GM04504 (cell line): ENCODE results near the gene RPP25L.
A peak's percentile ranks its signal among the peaks of the same experiment; 100 is the strongest.

Experiments
- DNase-seq: peaks from one replicate; pipeline ENCODE4 v3.0.0-alpha.2; 2012; ENCODE audit warnings: low read depth

RPP25L gene

DNA sequence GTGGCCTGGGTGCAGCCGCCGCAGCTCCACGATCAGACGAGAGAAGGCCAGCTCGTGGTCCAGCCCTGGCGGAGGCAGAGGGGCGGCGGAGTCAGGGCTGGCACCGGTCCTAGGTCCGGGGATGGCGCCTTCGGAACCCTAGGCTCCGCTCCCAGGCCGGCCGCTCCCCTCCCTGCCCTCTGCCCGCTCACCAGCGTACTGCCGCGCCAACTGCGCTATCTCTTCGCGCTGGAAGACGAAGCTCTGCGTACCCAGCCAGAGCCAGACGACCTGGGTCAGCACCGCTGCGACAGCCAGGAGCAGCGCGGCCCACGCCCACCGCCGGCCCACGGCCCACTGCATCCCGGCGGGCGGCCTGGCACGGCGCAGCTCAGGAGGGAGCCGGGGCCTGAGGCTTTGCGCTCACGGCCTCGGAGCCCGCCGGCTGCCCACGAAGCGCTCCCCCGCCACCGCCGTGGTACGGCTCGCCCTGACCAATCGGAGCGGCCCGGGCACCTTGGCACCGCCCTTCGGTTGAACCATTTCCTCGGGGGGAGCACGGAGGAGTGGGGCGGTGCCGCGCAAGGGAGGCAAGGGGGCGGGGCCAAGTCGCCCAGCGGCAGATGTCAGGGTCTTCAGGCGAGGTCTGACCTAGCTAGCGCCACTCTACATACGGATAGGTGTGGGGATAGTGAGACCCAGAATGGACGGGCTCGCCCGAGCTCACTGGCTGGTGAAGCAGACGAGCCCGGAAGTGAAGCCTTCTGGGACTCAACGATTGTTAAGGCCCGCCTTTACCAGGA lies 25.6 kb upstream of the RPP25L start, which contains the start of gene SIGMAR1:
Gene SIGMAR1, minus strand, starts transcription at position 432 of the 782 bp plus-strand sequence. Its CDS starts 90 bp downstream, at position 342.
- peak; percentile 86 for DNase-seq

DNA sequence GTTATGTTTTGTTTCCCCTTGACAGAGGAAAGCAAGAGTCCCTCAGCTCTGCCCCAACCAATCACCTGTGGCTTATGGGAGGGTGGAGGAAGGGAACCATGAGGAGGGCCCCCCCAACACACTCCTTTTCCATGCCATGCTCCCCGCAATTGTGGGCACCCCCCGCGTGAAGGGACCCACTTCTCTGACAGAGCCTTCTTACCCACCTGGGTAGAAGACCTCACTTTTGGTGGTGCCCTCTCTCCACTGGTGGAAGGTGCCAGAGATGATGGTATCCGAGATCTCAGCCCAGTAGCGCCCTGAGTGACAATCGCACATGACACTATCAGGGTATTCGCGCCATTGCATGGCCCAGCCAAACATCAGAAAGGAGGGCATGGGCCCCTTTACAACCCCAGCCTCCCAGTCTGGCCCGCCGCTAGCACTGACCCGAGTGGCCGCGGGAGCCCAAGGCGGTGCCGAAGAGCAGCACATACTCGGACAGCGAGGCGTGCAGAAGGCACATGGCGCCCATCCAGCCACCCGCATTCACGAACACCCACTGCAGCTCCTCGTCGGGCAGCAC lies 25.0 kb upstream of the RPP25L start:
- DNase-seq = no peak

DNA sequence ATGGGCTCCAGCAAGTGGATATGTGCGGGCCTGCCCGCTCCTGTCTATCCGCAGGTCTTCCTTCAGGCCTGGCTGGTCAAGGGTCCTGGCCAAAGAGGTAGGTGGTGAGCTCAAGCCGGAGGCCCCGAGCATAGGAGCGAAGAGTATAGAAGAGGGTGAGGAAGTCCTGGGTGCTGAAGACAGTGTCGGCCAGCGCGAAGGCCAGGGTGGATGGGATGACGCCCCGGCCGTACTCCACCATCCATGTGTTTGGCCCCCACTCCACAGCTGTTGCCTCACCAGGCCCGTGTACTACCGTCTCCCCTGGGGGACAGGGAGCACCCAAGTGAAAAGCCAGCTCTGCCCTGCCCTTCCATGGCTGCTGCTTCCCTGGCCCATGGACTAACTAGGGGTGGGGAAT lies 23.7 kb upstream of the RPP25L start:
- no peak for DNase-seq

DNA sequence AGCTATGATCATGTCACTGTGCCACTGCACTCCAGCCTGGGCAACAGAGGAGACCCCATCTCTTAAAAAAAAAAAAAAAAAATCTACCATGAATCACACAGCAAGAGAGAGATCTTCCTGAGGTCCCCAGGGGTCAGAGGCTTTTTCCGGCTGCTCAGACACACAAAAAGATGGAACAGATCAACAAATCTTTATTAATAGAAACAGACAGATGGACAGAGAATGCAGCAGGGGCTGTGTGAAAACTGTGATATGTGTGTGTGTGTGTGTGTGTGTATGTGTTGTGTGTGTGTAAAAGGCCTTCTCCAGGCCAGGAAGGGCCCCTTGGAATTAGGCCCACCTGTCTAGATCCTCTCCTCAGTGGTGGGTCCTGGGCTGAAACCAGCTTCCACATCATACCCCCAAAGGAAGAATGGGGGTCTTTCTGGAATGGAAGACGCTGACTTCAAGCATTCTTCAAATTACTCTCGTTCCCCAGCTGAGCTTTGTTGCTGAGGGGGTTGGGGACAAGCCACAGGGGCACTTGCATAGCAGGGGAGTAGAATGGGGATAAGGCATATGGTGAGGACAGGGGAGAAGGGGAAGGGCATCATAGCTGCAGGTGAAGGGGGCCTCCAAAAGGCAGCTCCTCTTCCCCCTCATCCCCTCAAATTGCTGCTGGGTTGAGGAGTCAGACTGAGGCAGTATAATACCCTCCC lies 22.8 kb upstream of the RPP25L start:
- no peak for DNase-seq

DNA sequence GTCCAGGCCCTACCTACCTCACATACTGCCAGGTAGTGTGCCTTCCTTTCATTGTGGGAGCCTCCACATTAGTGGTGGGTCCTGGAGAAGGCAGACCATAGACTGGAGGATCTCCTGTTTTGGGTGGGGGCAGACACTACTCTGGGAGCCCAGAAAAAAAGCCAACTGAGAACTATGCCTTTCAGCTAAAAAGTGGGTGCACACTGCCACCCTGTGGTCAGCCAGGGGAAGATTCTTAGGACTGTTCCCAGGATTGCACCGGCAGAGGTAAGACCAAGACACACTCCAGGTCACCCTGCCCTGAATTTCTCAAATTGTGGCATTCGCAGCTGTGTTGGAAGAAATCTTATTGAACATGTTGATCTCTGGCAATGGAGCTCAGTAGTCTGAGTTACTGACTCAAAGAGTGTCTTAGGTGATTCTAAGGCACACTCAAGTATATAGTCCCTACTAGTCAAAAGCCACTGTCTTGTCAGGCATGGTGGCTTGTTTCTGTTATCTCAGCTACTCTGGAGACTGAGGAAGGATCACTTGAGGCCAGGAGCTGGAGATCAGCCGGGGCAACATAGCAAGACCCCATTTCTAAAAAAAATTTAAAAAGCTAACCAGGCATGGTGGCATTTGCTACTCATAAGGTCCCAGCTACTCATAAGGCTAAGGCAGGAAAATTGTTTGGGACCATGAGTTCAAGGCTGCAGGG lies 22.1 kb upstream of the RPP25L start:
- DNase-seq = no peak

DNA sequence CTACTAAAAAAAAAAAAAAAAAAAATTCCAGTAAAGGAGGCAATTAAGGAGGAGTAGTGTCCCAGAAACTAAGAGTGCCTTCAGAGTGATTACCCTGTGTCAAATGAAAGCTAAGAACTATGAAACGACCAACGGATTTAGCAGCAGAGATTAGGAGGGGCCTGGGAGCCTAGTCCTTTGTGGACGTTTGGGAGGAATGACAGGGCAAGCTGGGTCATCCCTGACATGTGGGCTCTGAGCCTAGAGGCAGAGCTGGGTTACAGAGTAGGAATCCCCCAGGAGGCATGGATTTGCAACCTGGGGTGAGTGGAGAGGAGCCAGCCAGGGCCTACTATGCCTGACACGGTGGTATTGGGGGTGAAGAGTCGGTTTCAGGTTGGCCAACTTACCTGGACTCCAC lies 21.3 kb upstream of the RPP25L start:
- DNase-seq = no peak

DNA sequence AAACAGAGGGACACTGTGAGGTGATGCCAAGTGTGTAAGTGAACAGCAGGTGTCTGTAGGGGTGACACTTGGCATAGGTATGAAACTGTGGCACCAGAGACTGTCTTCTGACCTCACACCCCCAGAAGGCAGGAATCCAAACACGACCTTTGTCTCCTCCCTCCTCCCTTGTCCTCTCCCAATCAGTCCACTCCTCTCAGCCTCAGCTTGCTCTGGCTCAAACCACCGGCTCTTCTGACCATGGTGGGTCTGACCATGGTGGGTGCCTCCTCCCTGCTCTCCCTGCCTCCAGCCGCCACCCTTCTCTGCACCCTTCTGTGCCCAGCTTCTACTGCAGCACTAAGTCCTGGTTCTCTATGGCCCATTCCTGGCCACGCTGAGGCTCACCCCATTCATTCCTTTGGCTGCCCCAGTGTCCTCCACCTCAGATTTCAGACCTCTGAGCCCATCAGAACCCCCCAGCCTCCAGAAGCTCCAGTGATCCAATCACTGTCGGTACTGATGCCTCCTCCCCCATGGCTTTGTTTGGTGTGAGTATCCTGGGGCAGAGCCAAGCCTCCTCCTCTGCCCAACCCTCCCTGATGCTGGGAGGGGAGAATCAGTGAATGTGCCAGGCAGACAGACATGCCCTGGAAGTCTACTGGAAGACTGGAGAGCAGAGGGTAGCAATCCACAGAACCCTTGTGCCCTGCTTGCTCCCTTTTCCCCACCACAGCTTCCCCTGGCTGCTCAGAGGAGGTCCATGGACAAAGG lies 18.7 kb upstream of the RPP25L start:
- DNase-seq = no peak

DNA sequence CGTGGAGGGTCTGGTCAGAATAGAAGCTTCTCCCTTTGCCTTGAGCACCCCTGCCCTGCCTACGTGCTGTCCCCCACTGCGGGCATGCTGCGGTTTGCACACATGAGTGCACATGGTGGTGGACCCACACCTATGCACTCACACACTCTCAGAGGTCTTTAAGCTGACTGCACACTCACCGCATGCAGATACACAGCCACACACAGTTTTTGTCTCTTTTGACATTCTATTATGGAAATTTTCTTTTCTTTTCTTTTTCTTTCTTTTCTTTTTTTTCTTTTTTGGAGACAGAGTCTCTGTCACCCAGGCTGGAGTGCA lies 17.6 kb upstream of the RPP25L start:
- DNase-seq = no peak

DNA sequence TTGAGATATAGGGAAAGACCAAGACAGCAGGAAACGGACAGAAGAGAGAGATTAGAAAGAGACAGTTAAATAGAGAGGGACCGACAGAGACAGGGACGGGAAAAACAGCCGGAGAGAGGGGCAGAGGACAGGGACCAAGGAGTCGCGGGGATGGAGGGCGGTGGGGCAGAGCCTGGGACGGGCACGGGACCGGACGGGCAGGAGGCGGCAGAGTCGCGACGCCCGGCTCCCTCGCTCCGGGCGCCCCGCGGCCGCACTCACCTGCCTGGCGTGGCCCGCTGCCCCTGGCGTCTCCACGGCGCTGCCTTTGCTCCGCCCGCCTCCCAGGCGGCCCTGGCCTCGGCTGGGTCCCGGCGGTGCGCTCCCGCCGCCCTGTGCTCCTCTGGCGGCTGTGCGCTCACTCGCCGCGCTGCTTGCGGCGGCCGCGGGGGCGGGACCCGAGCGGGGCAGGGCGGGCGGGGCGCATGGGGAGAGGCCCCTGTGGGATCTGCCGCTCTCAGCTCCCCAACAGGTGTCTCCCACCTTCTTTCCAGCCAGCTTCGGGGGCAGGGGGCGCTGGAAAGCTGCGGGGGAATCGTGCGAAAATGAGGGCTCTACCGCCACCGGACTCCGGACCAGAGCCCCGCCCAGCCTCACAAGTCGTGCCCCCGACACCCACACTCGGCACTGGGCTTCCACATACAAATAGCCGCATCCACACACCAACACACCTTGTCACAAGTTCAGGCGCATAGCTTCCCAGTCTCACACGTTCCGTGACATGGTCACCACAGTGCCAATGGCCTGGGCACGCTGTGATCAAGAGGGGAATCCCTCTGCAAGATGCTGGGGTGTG lies 17.0 kb upstream of the RPP25L start, which contains the start of gene ARID3C:
Gene ARID3C, minus strand, starts transcription at position 411 of the 835 bp plus-strand sequence. CDS start 1,052 bp downstream, outside the sequence.
- DNase-seq = no peak

DNA sequence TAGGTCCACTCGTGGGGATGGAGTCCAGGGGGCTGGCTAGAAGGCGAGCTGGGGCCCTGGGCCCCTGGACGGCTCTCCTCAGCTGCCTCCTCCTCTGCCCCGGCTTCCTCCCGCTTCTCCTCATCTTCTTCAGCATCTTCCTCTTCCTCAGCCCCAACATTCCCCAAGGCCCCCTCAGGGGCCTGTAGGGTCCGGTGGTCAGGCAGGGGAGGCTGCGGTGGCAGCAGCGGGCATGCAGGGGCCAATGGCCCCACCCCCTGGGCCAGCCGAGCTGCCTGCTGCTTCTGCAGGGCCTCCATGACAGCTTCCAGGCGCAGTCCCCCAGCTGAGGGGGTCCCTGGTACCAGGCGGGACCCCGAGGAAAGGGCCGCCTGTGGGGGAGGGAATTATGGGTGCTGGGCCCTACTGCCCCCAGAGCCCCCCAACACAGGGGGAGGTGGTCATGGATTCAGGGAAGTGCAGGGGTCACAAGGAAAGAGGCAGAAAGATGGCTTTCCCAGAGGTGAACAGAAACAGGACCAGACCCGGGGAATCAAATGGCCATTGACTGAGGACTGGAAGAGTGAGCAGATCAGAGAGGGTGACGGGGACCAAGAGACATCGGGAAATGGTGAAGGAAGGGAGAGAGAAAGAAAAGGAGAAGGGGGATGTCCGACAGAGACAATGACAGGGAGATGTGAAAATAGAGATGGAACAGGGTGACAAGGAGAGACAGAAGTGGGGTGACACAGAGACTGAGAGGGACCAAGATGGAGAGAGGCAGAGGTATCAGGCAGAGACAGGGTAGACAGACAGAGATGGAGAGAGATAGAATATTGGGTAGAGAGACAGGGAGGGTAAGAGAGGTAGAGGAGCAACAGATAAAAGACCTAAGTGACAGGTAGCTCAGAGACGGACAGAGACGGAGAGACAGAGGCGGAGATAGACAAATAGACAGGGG lies 16.1 kb upstream of the RPP25L start:
- DNase-seq = no peak

DNA sequence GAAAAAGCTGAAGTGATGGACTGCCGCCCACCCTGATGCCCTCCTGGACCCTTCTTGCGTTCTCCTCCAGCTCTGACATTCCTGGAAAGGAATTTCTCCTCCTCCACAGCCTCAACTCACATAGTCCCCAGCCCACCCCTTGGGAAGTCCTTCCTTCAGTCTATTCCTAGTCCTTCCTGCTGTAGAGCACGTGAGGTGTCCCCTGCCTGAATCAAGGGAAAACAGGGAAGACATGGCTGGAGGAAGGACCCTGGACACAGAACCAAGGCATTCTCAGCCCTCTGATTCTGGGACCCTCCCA lies 13.2 kb upstream of the RPP25L start:
- DNase-seq = no peak

DNA sequence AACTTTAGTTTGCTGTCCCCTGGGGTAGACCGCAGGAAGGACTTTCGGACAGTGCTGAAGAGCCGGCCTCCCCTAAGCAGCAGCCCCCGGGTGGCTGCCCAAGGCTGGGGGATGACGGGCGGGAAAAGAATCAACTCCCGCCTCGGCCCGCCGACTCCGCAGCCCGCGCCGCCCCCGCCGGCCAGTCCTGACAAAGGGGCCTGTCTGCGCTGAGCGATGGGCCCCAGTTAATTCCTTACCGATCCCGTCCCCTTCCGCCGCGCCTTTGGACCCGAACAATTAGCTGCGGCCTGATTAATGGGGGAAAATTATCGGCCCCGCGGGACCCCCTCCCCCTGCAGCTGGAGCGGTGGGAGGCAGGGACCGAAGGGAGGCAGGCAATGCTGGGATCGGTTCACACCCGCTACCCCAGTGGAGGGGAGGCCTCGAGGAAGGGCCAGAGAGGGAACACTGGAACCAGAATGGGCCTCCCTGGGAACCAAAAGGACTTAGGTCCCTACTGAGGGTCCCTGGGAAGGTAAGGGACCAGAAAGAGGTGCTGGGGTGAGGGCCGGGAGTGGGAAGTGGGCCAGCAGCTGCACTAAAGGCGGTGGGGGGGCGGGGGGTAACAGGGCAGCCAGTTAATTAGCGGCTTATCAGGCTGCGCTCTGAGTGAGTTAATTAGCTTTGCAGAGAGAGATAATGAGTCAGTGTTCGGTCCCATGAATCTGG lies 12.7 kb upstream of the RPP25L start:
- DNase-seq = no peak

DNA sequence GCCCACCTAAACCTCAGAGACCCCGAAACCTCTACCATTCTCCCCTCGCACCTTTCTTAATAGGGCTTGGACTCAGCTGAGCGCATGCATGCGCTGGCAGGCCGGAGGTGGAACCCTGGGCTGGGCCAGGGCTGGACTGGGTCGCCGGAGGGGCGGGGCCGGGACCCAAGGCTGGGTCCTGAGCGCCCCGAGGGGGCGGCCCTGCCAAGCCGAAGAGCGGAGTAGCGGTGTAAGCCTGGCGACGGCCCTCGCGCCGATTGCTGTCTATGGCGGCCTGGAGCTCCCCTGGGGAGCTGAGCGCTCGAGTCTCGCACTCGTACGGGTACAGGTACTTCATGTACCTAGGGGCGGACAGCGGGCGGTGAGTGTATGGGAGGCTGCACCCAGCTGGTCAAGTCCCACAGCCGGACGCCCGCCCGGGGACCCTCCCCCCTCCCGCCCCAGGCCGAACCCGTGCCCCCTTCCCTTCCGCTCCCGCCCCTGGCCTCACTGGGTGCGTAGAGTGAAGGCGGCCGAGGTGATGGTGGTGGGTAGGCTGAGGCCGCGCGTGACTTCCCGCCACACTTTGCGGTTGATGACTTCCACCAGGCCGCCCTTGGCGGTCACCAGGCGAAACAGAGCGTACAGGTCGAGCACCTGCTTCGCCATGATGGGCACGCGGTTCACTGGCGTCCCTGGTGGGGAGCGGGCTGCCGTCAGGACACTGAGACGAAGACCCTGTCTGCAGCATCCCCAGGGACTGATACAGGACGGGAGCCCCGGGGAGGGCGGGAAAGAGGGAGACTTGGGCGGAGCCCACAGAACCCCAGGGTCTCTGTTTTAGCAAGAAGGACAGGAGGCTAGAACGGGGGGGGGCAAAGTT lies 11.7 kb upstream of the RPP25L start:
- no peak for DNase-seq

DNA sequence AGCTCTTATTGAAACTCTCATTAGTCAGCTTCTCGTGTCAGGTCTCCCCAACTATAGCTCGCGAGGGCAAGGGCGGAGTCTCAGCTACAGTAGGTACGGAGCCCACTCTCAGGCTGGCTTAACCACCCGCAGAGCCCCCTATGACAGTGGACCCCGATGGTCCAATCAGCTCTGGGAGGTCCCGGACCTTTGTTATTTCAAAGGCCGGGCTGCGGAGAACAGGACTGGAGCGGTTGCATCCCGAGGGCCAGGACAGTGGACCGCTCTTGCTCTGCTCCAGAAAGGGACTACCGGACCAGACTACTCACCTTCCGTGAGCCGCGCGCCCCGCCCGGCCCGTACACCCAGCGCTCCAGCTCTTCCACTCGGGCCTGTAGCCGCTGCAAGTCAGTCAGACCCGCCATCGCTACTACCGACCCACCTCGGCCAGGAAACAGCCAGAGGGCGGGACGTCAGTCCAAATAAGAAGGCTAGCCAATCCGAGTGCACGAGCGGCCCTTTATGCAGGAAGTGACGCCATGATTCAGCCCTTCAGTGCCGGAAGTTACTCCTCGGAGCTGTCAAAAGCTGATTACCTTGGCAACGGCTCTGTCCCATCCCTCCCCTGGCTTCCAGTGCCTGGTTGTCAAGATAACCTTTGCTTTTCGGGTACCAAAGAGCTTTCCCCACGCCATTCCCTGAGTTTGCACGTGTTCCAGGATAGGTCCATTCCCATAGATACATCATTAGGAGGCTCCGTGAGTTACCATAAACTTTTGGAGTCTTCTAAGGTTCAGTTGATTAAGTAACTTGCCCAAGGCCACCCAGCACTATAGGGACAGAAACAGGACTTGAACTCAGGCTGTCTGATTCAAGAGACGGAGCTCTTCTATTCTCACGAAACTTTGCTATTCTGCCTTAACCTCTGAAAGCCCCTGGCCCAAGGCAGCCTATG lies 8.4 kb upstream of the RPP25L start, which contains the start of gene DCTN3:
Gene DCTN3, minus strand, starts transcription at position 435 of the 934 bp plus-strand sequence. Its CDS starts 31 bp downstream, at position 404.
- DNase-seq = peak; percentile 90

DNA sequence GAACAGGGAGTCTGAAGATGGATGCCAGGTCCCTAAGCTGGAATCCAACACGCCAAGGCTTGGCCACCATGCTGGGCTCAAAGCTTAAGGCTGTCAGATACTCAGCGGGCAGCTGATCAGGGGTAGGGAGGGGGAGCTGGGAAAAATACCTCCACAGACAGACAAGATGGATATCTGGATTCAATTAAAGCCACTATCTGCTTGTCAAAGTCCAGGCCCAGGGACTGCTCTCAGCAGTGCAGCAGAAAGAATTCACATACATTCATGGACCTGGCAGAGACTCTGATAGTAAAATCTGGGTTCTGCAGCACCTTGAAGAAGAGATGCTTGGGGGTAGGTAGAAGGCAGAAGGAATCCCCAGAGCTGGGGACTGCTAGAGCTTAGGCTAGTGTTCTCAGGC lies 3.2 kb upstream of the RPP25L start:
- DNase-seq = no peak

DNA sequence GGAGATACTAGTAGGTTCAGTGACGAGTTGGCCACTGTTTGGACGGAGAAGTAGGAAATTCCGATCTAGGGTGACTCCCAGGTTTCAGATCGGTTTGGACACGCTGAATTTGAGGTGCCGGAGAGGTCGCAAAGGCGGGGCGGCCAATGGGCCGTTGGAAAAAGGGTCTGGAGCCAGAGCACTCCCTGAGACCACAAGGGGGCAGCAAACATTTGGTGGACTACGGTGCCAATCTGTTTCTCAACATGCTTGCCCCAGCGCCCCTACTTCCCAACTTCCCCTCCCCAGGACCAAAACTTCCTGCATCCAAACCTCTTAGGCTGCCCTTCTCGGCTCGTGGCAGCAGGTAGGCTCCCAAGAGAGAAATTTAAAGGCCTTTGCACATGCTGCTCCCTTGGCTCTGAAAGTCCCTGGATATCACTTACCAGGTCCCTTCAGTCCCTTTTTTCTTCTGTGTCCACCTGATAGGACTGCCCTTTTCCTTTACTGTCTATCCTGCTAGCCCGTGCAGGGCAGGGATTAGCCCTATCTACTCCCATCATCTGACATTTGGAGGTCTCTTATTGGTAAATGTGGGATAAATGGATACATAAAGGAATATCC lies 992 bp upstream of the RPP25L start:
- DNase-seq = peak; percentile 43
